HG03457 (cell line): ENCODE results near the gene TANGO2.

Experiments
- ATAC-seq: cut with Tn5 transposase; IDR thresholded peaks from one replicate; pipeline ENCODE4 v1.9.1; 2021; ENCODE audit warnings: moderate number of reproducible peaks; ENCODE audit not compliant: unreplicated experiment

The TANGO2 gene

GRCh38 chr22:20039683-20040325 is 18.9 kb downstream of the TANGO2 start:
- no peak for ATAC-seq

GRCh38 chr22:20040327-20041200 is 19.7 kb downstream of the TANGO2 start:
- ATAC-seq: no peak

- ATAC-seq: no peak
Observed at GRCh38 chr22:20043057-20043996, 22.4 kb downstream of the TANGO2 start.

- no peak for ATAC-seq
Observed at GRCh38 chr22:20043997-20044342, 23.1 kb downstream of the TANGO2 start.

GRCh38 chr22:20044495-20045151 is 23.7 kb downstream of the TANGO2 start:
- ATAC-seq: no peak

GRCh38 chr22:20046730-20047129 is 25.8 kb downstream of the TANGO2 start:
- no peak for ATAC-seq

- ATAC-seq: no peak
Observed at GRCh38 chr22:20051927-20052308, 31.0 kb downstream of the TANGO2 start.

GRCh38 chr22:20052309-20053259 is 31.7 kb downstream of the TANGO2 start:
- no peak for ATAC-seq

- no peak for ATAC-seq
Observed at GRCh38 chr22:20053407-20054033, 32.6 kb downstream of the TANGO2 start.

GRCh38 chr22:20054034-20054427 is 33.1 kb downstream of the TANGO2 start:
- no peak for ATAC-seq

- no peak for ATAC-seq
Observed at GRCh38 chr22:20054485-20054884, 33.6 kb downstream of the TANGO2 start.

- no peak for ATAC-seq
Observed at GRCh38 chr22:20055144-20055543, 34.2 kb downstream of the TANGO2 start.

- no peak for ATAC-seq
Observed at GRCh38 chr22:20055654-20056053, 34.7 kb downstream of the TANGO2 start.

GRCh38 chr22:20056161-20056560 is 35.3 kb downstream of the TANGO2 start:
- no peak for ATAC-seq

- ATAC-seq: no peak
Observed at GRCh38 chr22:20056696-20057386, 35.9 kb downstream of the TANGO2 start.

GRCh38 chr22:20057596-20058268 is 36.8 kb downstream of the TANGO2 start:
- no peak for ATAC-seq

GRCh38 chr22:20058989-20059770 is 38.3 kb downstream of the TANGO2 start:
- no peak for ATAC-seq
